Tibial nerve (tissue), 4 donors: ENCODE data around the gene RFXAP. TPM values are rescaled to one million over a fixed set of nuclear protein-coding genes. Genes with fewer than 3 reads are reported as not detected.

Experiments used
- DNase-seq, 2 donors: peaks; one replicate each; pipeline ENCODE4 v3.0.0-alpha.2; 2019; ENCODE audit warnings: low spot score in 2 of 2
- H3K27ac ChIP-seq, 4 donors: fragments of 200-600 bp; sonication (generic) in 3 of 4; one replicate each; pipeline ENCODE4 v1.5.1; 2017 to 2019; ENCODE audit warnings: mild to moderate bottlenecking in 1 of 4
- H3K27me3 ChIP-seq, 2 donors: fragments of 200-600 bp; sonication (generic) in 1 of 2; one replicate each; pipeline versions ENCODE4 v1.5.1 to v1.6.0; 2017 to 2019
- H3K36me3 ChIP-seq, 3 donors: fragments of 200-600 bp; sonication (generic); one replicate each; pipeline ENCODE4 v1.5.1; 2018 to 2019
- H3K4me1 ChIP-seq, 4 donors: fragments of 200-600 bp; sonication (generic) in 3 of 4; one replicate each; pipeline ENCODE4 v1.5.1; 2017 to 2019
- H3K4me3 ChIP-seq, 4 donors: fragments of 200-600 bp; sonication (generic) in 3 of 4; one replicate each; pipeline ENCODE4 v1.5.1; 2017 to 2019; ENCODE audit warnings: mild to moderate bottlenecking in 1 of 4, moderate library complexity in 1 of 4
- H3K9me3 ChIP-seq, 4 donors: fragments of 200-600 bp; sonication (generic) in 3 of 4; one replicate each; pipeline ENCODE4 v1.5.1; 2017 to 2019
- EP300 ChIP-seq, 2 donors: sonication (generic); formaldehyde crosslinking; IDR thresholded peaks; one replicate each; pipeline ENCODE4 v1.6.1; 2017; ENCODE audit warnings: antibody characterized with exemption in 2 of 2, mild to moderate bottlenecking in 1 of 2
- POLR2A ChIP-seq, 2 donors: fragments of 450-650 bp; IDR thresholded peaks; one replicate each; pipeline ENCODE4 v1.6.1; 2017; ENCODE audit warnings: antibody characterized with exemption in 2 of 2, mild to moderate bottlenecking in 2 of 2, moderate library complexity in 2 of 2
- WGBS, 2 donors: methylation state at CpG; one replicate each; pipeline ENCODE4 v1.1.5; 2018; 5-methylcytosine and 5-hydroxymethylcytosine counted together
- total RNA-seq, 4 donors: library from RNA; depleted of rRNA; stranded (reverse); fragments of >200 nt; gene quantifications; one replicate each; pipeline ENCODE4 v1.1.0, GENCODE V29; 2016
- TF ChIP-seq, protein P1 (sequence below), 5 experiments: fragments of 200-600 bp in 3 of 5; fragments of 450-650 bp in 2 of 5; sonication (generic) in 3 of 5; IDR thresholded peaks; one replicate each; pipeline ENCODE4 v1.5.1; 2016 to 2019; ENCODE audit warnings: antibody characterized with exemption in 5 of 5, mild to moderate bottlenecking in 3 of 5, moderate library complexity in 2 of 5

RFXAP gene
- total RNA-seq, 4 donors from 2014 or later, result 4.8 to 12.9 (median 5.9) TPM

DNA sequence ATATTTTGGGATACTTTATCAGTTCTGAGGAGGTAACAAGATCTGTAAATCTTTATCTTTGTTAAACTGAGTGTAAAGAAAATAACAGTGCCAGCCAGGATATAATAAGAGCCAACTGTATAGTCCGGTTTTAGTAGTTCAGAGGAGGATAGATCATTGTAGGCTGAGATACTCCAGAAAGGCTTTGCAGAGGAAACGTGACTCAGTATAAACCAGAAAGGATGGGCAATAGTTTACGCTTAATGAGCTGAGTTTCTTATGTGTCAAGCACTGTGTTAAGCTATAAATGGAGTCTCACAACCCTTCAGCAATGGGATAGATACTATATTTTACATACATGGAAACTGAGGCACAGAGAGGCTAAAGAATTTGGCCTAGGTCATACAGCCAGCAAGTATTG, 3.8 kb downstream of the RFXAP start:
- Histone ChIP-seq H3K27ac (no peak overlapping the region), H3K36me3 (peaks cover 0 to 5% (median 0%) of the 10 kb centered on the region in 3 donors), H3K9me3 (no peaks in the 10 kb centered on the region), H3K27me3 (no peaks in the 10 kb centered on the region), H3K4me3 (no peak overlapping the region), H3K4me1 (peaks cover 0 to 46% (median 10%) of the 10 kb centered on the region in 4 donors)
- WGBS, 2 donors, result 72 to 76% methylated on average over 3 of the region's 3 CpGs
- no peak for DNase-seq
- no peak for TF ChIP-seq POLR2A (IDR thresholded peaks at IDR 0.05)
- no peak for TF ChIP-seq EP300 (IDR thresholded peaks at IDR 0.05)
- TF ChIP-seq, protein P1, sequence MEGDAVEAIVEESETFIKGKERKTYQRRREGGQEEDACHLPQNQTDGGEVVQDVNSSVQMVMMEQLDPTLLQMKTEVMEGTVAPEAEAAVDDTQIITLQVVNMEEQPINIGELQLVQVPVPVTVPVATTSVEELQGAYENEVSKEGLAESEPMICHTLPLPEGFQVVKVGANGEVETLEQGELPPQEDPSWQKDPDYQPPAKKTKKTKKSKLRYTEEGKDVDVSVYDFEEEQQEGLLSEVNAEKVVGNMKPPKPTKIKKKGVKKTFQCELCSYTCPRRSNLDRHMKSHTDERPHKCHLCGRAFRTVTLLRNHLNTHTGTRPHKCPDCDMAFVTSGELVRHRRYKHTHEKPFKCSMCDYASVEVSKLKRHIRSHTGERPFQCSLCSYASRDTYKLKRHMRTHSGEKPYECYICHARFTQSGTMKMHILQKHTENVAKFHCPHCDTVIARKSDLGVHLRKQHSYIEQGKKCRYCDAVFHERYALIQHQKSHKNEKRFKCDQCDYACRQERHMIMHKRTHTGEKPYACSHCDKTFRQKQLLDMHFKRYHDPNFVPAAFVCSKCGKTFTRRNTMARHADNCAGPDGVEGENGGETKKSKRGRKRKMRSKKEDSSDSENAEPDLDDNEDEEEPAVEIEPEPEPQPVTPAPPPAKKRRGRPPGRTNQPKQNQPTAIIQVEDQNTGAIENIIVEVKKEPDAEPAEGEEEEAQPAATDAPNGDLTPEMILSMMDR (IDR thresholded peaks at IDR 0.05), result no peak

DNA sequence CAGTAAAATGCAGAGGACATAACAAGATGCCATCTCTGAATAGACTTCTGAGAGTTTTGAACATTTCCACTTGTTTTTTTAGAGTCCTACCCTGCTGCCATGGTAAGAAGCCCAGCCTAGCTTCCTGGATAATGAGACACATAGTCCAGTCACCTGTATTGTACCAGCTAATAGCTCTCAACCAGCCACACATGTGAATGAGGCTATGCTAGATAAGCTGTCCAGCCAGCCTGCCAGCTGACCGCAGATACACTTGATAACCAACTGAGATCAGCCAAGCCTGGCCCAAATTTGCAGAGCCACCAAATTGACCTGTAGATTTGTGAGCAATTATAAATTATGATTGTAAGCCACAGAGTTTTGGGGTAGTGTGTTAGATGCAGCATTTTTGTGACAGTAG, 10.7 kb downstream of the RFXAP start:
- H3K9me3 ChIP-seq, result no peaks in the 10 kb centered on the region
- TF ChIP-seq POLR2A (IDR thresholded peaks at IDR 0.05) (no peak), EP300 (IDR thresholded peaks at IDR 0.05) (no peak)
- TF ChIP-seq, protein P1 (IDR thresholded peaks at IDR 0.05), result no peak
- H3K27me3 ChIP-seq, result no peaks in the 10 kb centered on the region
- H3K27ac ChIP-seq, result no peak overlapping the region
- no peak for DNase-seq
- no peak overlapping the region for H3K4me3 ChIP-seq
- peaks cover 0 to 5% (median 0%) of the 10 kb centered on the region in 3 donors for H3K36me3 ChIP-seq
- WGBS, 2 donors, result 42 to 56% methylated on average over 1 of the region's 1 CpG
- H3K4me1 ChIP-seq, result no peaks in the 10 kb centered on the region

DNA sequence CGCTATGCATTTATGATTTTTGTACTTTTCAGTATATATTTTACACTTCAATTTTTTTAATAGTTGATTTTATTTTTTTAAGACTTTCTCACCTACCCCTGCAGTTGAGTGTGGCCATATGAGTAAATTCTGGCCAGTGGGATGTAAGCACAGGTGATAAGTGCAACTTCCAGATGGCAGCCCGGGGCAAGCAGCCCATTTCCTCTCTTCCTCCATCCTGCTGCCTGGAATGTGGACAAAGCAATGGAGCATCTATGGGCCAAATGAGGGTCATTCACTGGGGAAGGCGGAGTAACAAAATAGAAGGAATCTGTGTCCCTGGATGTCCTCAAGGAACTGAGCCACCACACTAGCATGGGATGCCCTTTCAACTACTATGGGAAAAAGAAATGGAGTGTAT, 12.3 kb downstream of the RFXAP start:
- no peaks in the 10 kb centered on the region for H3K4me1 ChIP-seq
- DNase-seq, result no peak
- TF ChIP-seq, protein P1 (IDR thresholded peaks at IDR 0.05), result no peak
- TF ChIP-seq POLR2A (IDR thresholded peaks at IDR 0.05), result no peak
- no peak for TF ChIP-seq EP300 (IDR thresholded peaks at IDR 0.05)
- no peaks in the 10 kb centered on the region for H3K27me3 ChIP-seq
- H3K27ac ChIP-seq, result no peak overlapping the region
- H3K36me3 ChIP-seq, result peaks cover 0 to 1% (median 0%) of the 10 kb centered on the region in 3 donors
- 87 to 96% methylated on average over 3 of the region's 3 CpGs for WGBS, 2 donors
- H3K9me3 ChIP-seq, result no peaks in the 10 kb centered on the region
- H3K4me3 ChIP-seq, result no peak overlapping the region

DNA sequence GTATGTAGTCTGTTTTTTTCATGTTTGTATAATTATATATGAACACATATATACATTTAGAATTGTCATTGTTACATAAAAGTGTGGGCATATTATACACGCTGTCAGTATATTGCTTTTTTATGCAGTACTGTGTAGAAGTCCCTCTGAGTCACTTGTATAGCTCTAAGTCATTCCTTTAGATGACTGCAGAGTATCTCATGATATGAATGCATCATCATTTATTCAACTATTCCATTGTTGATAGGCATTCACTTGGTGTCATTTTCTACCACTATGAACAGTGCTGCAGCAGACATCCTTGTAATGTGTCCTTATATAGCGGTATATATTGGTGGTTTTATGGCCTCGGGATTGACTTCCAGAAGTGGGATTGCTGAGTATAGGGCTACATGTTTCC, 15.3 kb downstream of the RFXAP start:
- H3K27ac ChIP-seq, result no peak overlapping the region
- DNase-seq, result no peak
- H3K36me3 ChIP-seq, result no peaks in the 10 kb centered on the region
- no peak overlapping the region for H3K4me3 ChIP-seq
- 93 to 96% methylated on average over 3 of the region's 3 CpGs for WGBS, 2 donors
- no peaks in the 10 kb centered on the region for H3K4me1 ChIP-seq
- TF ChIP-seq, protein P1 (IDR thresholded peaks at IDR 0.05), result no peak
- TF ChIP-seq EP300 (IDR thresholded peaks at IDR 0.05) (no peak), POLR2A (IDR thresholded peaks at IDR 0.05) (no peak)
- H3K9me3 ChIP-seq, result no peaks in the 10 kb centered on the region
- H3K27me3 ChIP-seq, result no peaks in the 10 kb centered on the region

DNA sequence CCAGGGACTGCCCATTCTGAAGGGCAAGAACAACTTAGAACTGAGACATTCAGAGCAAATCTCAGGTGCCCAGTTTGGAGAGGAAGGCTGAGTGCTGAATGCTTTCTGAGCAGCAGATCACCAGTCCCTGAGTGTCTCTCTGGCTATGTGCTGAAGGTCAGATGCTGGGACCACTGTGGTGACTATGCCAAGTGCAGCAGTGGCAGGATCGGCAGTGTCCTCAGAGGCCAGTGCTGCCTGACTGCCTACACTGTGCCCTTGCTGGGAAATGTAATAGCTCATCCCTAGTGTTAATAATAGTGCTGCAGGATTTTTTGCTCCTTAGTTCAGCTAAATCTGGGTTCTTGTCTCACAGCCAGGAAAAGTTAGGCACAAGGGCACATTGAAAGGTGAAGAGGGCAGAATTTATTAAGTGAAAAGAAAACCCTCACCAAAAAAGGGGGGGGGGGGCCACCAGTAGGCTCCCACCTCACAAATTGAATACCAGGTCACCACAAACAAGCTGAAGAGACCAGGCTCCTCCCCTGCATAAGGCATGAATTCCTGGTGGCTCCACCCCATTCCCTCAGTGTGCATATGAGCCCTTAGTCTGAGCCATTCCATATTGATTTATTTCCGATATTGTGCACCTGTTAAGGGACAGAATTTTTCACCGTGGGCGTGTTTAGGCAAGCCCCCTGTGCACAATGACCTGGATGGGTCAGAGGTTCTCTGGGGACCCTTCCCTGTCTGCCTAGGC, 18.5 kb downstream of the RFXAP start:
- Histone ChIP-seq H3K27me3 (no peaks in the 10 kb centered on the region), H3K4me1 (no peaks in the 10 kb centered on the region)

More for the DNA sequence above, 18.5 kb downstream of the RFXAP start:
- Histone ChIP-seq H3K9me3 (no peaks in the 10 kb centered on the region), H3K36me3 (peaks cover 0 to 5% (median 0%) of the 10 kb centered on the region in 3 donors), H3K27ac (no peak overlapping the region), H3K4me3 (no peak overlapping the region)
- DNase-seq, result no peak
- no peak for TF ChIP-seq EP300 (IDR thresholded peaks at IDR 0.05)
- TF ChIP-seq, protein P1 (IDR thresholded peaks at IDR 0.05), result no peak
- no peak for TF ChIP-seq POLR2A (IDR thresholded peaks at IDR 0.05)
- 46 to 56% methylated on average over 3 to 4 of the region's 4 CpGs for WGBS, 2 donors
